Tibial artery (tissue), 4 donors: ENCODE results near the gene PRKCB.

Source experiments
- DNase-seq, 2 donors: peaks; one replicate each; pipeline ENCODE4 v3.0.0-alpha.2; 2019
- H3K27ac ChIP-seq, 2 donors: fragments of 200-600 bp; sonication (generic) in 1 of 2; 1 replicate in 1 of 2; 2 replicates in 1 of 2; pipeline ENCODE4 v1.5.1; 2018 to 2019; ENCODE audit warnings: mild to moderate bottlenecking in 1 of 2
- H3K27me3 ChIP-seq, 2 donors: fragments of 200-600 bp; sonication (generic) in 1 of 2; one replicate each; pipeline versions ENCODE4 v1.5.1 to v1.6.0; 2016 to 2019
- H3K36me3 ChIP-seq, 3 donors: fragments of 200-600 bp; sonication (generic) in 2 of 3; one replicate each; pipeline ENCODE4 v1.5.1; 2016 to 2019; ENCODE audit warnings: mild to moderate bottlenecking in 2 of 3
- H3K4me1 ChIP-seq, 4 donors: fragments of 200-600 bp; sonication (generic) in 2 of 4; 1 replicate in 3 of 4; 2 replicates in 1 of 4; pipeline ENCODE4 v1.5.1; 2016 to 2019
- H3K4me3 ChIP-seq, 2 donors: fragments of 200-600 bp; sonication (generic) in 1 of 2; 1 replicate in 1 of 2; 2 replicates in 1 of 2; pipeline ENCODE4 v1.5.1; 2018 to 2019; ENCODE audit warnings: mild to moderate bottlenecking in 2 of 2
- H3K9me3 ChIP-seq, 3 donors: fragments of 200-600 bp; sonication (generic) in 1 of 3; one replicate each; pipeline ENCODE4 v1.5.1; 2016 to 2019
- intact Hi-C: fragments of 100-400 bp; cut with DNase I; formaldehyde crosslinking; loops from one replicate; pipeline ENCODE4 v1.15.0; 2023; ENCODE audit warnings: low total_unique reads
- TF ChIP-seq, protein P1 (sequence below), 2 experiments: fragments of 200-600 bp in 1 of 2; fragments of 450-650 bp in 1 of 2; IDR thresholded peaks; one replicate each; pipeline ENCODE4 v1.5.1; 2017 to 2019; ENCODE audit warnings: antibody characterized with exemption in 2 of 2, mild to moderate bottlenecking in 1 of 2, moderate library complexity in 1 of 2

PRKCB gene

DNA sequence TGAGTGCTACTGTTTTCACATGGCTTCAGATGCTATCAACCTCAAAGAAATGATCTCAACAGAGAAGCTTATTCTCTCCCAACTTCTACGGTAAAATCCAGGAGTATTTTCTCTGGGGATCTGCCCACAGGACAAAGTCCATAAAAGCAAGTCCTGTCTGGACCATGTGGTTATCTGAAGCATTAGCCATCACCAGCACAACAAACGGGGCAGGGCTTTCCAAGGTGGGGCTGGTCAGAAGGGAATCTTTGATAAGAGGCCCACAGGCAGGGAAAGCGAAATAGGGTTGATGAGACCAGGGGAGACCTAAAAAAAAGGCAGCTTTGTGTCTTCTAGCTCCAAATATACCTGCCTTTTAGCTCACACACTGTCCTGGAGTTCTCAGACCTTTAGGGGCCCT, 381.7 kb downstream of the PRKCB start:
- intact Hi-C loops = no loop called here
- Histone ChIP-seq H3K9me3 (no peaks in the 10 kb centered on the region), H3K4me3 (no peak overlapping the region), H3K4me1 (no peaks in the 10 kb centered on the region), H3K27me3 (no peaks in the 10 kb centered on the region), H3K27ac (no peak overlapping the region), H3K36me3 (no peaks in the 10 kb centered on the region)
- no peak for DNase-seq
- TF ChIP-seq, protein P1, sequence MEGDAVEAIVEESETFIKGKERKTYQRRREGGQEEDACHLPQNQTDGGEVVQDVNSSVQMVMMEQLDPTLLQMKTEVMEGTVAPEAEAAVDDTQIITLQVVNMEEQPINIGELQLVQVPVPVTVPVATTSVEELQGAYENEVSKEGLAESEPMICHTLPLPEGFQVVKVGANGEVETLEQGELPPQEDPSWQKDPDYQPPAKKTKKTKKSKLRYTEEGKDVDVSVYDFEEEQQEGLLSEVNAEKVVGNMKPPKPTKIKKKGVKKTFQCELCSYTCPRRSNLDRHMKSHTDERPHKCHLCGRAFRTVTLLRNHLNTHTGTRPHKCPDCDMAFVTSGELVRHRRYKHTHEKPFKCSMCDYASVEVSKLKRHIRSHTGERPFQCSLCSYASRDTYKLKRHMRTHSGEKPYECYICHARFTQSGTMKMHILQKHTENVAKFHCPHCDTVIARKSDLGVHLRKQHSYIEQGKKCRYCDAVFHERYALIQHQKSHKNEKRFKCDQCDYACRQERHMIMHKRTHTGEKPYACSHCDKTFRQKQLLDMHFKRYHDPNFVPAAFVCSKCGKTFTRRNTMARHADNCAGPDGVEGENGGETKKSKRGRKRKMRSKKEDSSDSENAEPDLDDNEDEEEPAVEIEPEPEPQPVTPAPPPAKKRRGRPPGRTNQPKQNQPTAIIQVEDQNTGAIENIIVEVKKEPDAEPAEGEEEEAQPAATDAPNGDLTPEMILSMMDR (IDR thresholded peaks at IDR 0.05) = no peak

DNA sequence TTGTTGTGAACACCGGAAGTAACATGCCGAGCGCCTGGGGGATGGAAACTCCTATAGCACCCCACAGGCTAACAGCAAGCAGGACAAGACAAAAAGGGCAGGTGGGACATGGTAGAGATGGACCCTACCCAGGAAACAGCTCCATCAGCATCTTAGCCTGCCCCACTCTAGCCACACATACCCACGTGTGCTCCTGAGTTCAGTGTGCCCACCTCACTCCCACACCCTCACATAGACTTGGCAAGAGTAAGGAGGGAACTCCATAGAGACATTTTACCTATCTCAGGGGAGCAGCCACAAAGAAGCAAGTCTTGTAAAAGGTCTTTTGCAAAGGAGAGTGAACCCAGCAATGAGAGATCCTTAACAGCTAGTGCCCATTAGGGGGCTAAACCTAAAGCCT, 382.5 kb downstream of the PRKCB start:
- Histone ChIP-seq H3K36me3 (no peaks in the 10 kb centered on the region), H3K9me3 (no peaks in the 10 kb centered on the region), H3K27ac (no peak overlapping the region), H3K4me3 (no peak overlapping the region), H3K27me3 (no peaks in the 10 kb centered on the region), H3K4me1 (no peaks in the 10 kb centered on the region)
- TF ChIP-seq, protein P1 (IDR thresholded peaks at IDR 0.05) = no peak
- DNase-seq = no peak
- intact Hi-C loops = no loop called here

DNA sequence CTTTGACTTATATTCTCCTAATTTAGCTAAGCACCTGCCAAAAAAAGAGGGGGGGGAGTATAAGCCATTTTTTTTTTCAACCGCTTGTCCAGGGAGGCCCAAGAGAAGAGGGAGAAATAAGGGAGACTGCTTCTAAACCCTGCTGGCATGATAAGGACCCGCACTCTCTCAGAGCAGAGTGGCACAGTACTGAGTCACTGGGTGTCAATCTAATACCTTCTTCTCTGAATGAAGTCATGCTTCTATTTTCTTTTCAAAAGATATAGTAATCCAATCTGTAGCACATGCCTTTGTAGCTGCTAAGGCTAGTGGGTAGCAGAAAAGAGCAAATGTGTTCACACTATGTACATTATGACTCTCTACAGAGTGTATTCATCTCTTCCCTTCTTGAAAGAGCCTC, 385.4 kb downstream of the PRKCB start:
- intact Hi-C loops = no loop called here
- TF ChIP-seq, protein P1 (IDR thresholded peaks at IDR 0.05) = no peak
- Histone ChIP-seq H3K9me3 (no peaks in the 10 kb centered on the region), H3K27ac (no peak overlapping the region), H3K27me3 (no peaks in the 10 kb centered on the region), H3K36me3 (no peaks in the 10 kb centered on the region), H3K4me3 (no peak overlapping the region), H3K4me1 (no peaks in the 10 kb centered on the region)
- no peak for DNase-seq

- H3K27ac ChIP-seq = no peak overlapping the region
- DNase-seq = no peak
- no peaks in the 10 kb centered on the region for H3K9me3 ChIP-seq
- intact Hi-C loops = no loop called here
- H3K4me3 ChIP-seq = no peak overlapping the region
- H3K27me3 ChIP-seq = no peaks in the 10 kb centered on the region
- H3K4me1 ChIP-seq = no peaks in the 10 kb centered on the region
- H3K36me3 ChIP-seq = no peaks in the 10 kb centered on the region
- TF ChIP-seq, protein P1 (IDR thresholded peaks at IDR 0.05) = no peak
Measured at GRCh38 chr16:24228514-24228913, 392.7 kb downstream of the PRKCB start.

DNA sequence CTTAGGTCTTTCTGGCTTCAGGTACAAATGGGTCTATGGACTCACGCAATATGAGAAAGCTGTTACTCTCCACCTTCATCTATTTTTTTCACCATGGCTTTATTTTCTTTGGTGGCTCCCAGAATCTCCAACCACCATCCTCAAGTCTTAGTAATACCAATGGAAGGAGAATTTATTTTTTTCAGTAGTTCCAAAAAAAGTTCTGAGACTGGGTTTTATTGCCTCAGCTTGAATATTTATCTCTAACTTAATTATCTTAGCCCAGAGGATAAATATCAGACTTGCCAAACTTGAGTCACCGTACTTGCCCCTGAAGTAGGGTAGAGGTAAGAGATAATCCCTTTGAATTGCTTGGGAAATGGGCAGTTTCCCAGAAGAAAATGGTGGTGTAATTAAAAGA, 397.2 kb downstream of the PRKCB start:
- intact Hi-C loops = no loop called here
- H3K36me3 ChIP-seq = no peaks in the 10 kb centered on the region

More for the DNA sequence above, 397.2 kb downstream of the PRKCB start:
- Histone ChIP-seq H3K4me1 (no peaks in the 10 kb centered on the region), H3K27me3 (peaks cover 0 to 3% of the 10 kb centered on the region in 2 donors), H3K9me3 (peaks cover 0 to 4% (median 3%) of the 10 kb centered on the region in 3 donors), H3K4me3 (no peak overlapping the region), H3K27ac (no peak overlapping the region)
- no peak for DNase-seq
- TF ChIP-seq, protein P1 (IDR thresholded peaks at IDR 0.05) = no peak
